ENCODE measurements around the gene GAMT.

Gene GAMT

DNA sequence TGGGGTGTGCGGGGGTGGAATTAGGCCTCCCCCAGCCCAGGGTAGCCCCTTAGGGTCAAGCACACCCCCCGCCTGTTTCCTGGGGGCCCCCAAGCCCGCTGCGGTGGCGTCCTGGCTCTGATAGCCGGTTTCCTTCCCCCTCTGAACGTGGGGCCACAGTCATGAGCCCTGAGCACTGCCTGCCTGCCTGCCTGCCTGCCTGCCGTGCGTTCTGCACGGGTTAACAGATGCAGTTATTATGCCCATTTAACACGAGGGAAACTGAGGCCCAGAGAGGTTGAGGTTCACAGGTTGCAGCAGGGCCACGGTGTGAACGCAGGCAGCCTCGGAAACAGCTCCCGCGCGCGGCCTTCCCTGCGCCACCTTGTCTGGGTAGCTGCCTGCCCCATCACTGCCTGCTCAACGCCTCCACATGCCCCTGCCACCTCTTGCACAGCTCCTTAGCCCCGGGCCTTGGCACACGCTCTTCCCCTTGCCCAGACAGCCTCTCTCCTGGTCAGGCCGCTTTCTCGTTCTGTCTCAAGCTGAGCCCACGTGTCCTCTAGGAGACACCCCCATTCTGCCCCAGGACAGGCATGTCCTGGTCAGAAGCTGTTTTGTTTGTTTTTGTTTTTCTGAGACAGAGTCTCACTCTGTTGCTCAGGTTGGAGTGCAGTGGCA is 1.2 kb upstream of the GAMT start:
- Histone ChIP-seq H3K27ac (ENCODE audit: low read length) (no peak overlapping the region), H3K27me3 (ENCODE audit: control insufficient read depth, insufficient read depth, low read length) (peaks cover 10% of the 10 kb centered on the region), H3K4me1 (ENCODE audit: control insufficient read depth, low read depth, low read length) (peaks cover 4% of the 10 kb centered on the region), H3K4me3 (ENCODE audit: low read length) (no peak overlapping the region), H3K9ac (ENCODE audit: low read length) (no peak overlapping the region), H3K9me3 (ENCODE audit: control insufficient read depth, low read depth, low read length) (no peaks in the 10 kb centered on the region), H3K36me3 (ENCODE audit: control insufficient read depth, low read depth, low read length) (no peaks in the 10 kb centered on the region)

DNA sequence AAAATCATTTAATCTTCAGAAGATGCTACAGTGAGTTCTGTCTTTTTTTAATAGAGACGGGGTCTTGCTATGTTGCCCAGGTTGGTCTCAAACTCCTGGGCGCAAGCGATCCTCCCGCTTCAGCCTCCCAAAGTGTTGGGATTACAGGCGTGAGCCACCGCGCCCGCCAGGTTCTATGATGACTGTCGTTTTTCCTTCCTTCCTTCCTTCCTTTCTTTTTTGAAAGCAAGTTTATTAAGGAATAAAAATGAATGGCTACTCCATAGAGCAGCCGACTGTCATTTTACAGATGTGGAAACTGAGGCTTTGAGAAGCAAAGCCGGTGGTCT is 511 bp upstream of the GAMT start:
- Histone ChIP-seq H3K9me3 (ENCODE audit: control insufficient read depth, low read depth, low read length) (no peaks in the 10 kb centered on the region), H3K27ac (ENCODE audit: low read length) (no peak overlapping the region), H3K9ac (ENCODE audit: low read length) (no peak overlapping the region), H3K27me3 (ENCODE audit: control insufficient read depth, insufficient read depth, low read length) (peaks cover 10% of the 10 kb centered on the region), H3K36me3 (ENCODE audit: control insufficient read depth, low read depth, low read length) (no peaks in the 10 kb centered on the region), H3K4me1 (ENCODE audit: control insufficient read depth, low read depth, low read length) (peaks cover 4% of the 10 kb centered on the region), H3K4me3 (ENCODE audit: low read length) (peak overlapping the region; percentile 28)

DNA sequence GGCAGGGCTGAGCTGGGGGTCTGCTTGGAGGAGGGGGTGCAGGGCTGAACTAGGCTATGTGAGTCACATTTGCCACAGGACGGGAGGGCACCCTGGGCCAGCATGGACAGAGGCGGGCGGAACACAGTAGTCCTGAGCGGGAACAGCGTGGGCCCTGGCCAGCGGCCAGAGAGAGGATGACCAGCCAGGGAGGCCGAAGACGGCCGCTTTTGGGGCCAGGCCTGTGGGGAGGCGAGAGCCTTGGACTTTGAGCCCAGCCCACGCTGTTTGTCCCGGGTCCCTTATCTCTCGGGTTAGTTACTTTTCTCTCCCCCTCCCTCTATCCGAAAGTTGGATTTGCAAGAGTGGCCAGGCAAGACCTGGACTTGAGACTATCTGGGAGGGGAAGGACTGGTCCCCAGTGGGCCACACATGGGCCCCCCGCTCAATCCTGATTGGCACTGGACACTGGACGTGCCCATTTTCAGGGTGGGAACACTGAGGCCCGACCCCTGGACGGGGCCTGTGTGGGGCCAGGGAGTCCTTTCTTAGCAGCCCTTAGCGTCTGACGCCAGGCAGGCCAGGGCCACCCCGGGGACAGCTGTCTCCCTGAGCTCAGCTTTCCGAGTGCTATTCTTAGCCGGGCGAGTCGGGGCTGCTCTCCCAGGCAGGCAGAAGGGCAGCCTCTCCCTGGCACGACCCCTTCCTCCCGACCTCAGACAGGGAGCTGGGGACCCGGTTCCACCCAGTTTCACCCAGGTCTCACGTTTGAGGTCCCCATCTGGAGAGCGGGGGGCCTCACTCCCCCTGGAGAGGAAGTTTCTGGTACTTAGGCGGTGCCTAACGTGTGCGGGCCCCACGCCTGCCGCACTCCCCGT is 833 bp downstream of the GAMT start:
- Histone ChIP-seq H3K4me3 (ENCODE audit: low read length) (peak overlapping the region; percentile 28), H3K27me3 (ENCODE audit: control insufficient read depth, insufficient read depth, low read length) (peaks cover 10% of the 10 kb centered on the region), H3K4me1 (ENCODE audit: control insufficient read depth, low read depth, low read length) (no peaks in the 10 kb centered on the region), H3K27ac (ENCODE audit: low read length) (no peak overlapping the region), H3K9ac (ENCODE audit: low read length) (no peak overlapping the region), H3K36me3 (ENCODE audit: control insufficient read depth, low read depth, low read length) (no peaks in the 10 kb centered on the region), H3K9me3 (ENCODE audit: control insufficient read depth, low read depth, low read length) (no peaks in the 10 kb centered on the region)

DNA sequence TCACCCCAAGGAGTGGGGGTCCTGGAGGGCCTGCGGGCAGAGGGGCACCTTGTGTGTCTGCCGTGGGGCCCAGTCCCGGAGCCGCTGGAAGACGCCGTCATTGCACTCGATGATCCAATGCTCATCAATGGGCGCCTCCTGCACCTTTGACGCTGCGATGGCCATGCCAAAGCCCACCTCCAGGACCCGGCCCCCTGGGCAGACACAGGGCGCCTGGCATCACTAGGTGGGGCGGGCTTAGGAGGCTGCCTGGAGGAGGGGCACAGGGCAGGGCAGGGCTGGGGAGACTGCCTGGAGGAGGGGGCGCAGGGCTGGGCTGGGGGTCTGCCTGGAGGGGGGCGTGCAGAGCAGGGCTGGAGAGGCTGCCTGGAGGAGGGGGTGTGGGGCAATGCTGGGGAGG is 1.6 kb downstream of the GAMT start:
- Histone ChIP-seq H3K27ac (ENCODE audit: low read length) (no peak overlapping the region), H3K9ac (ENCODE audit: low read length) (no peak overlapping the region), H3K4me1 (ENCODE audit: control insufficient read depth, low read depth, low read length) (no peaks in the 10 kb centered on the region), H3K27me3 (ENCODE audit: control insufficient read depth, insufficient read depth, low read length) (peaks cover 10% of the 10 kb centered on the region), H3K4me3 (ENCODE audit: low read length) (no peak overlapping the region), H3K9me3 (ENCODE audit: control insufficient read depth, low read depth, low read length) (no peaks in the 10 kb centered on the region), H3K36me3 (ENCODE audit: control insufficient read depth, low read depth, low read length) (no peaks in the 10 kb centered on the region)

DNA sequence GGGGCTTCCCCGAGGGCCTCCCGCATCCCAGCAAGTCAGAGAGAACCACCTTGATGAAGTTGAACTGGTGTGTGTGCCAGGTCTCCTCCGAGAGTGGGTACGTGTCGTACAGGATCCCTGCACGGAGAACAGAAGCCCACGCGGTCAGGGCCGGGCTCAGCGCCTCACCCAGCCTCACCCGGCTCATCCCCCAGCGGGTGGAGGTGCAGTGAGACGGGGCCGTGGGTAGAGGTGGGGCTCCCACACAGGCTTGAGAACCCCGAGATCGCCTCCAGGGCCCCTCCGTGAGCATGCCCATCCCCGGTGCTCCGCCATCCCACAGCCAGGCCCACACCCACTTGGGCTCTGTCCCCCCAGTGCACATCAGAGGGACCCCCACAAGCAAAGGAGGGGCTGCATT is 2.3 kb downstream of the GAMT start:
- Histone ChIP-seq H3K9ac (ENCODE audit: low read length) (no peak overlapping the region), H3K4me3 (ENCODE audit: low read length) (no peak overlapping the region), H3K9me3 (ENCODE audit: control insufficient read depth, low read depth, low read length) (no peaks in the 10 kb centered on the region), H3K4me1 (ENCODE audit: control insufficient read depth, low read depth, low read length) (no peaks in the 10 kb centered on the region), H3K36me3 (ENCODE audit: control insufficient read depth, low read depth, low read length) (no peaks in the 10 kb centered on the region), H3K27me3 (ENCODE audit: control insufficient read depth, insufficient read depth, low read length) (peaks cover 10% of the 10 kb centered on the region), H3K27ac (ENCODE audit: low read length) (no peak overlapping the region)

DNA sequence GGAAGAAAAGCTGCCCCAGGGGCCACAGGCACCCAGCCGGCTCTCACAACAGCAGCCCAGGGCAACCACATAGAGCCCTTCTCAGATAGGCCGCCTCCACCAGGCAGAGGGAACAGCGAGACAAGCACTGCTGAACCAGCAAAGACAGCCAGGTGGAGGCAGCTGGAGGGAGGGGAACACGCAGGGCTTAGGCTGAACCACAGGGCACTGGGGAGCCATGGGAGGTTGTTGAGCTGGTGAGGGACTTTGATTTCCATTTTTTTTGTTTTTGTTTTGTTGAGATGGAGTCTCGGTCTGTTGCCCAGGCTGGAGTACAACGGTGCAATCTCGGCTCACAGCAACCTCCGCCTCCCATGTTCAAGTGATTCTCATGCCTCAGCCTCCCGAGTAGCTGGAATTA is 3.5 kb downstream of the GAMT start:
- Histone ChIP-seq H3K9me3 (ENCODE audit: control insufficient read depth, low read depth, low read length) (no peaks in the 10 kb centered on the region), H3K27ac (ENCODE audit: low read length) (no peak overlapping the region), H3K9ac (ENCODE audit: low read length) (no peak overlapping the region), H3K4me1 (ENCODE audit: control insufficient read depth, low read depth, low read length) (no peaks in the 10 kb centered on the region), H3K36me3 (ENCODE audit: control insufficient read depth, low read depth, low read length) (peaks cover 5% of the 10 kb centered on the region), H3K4me3 (ENCODE audit: low read length) (no peak overlapping the region), H3K27me3 (ENCODE audit: control insufficient read depth, insufficient read depth, low read length) (peaks cover 10% of the 10 kb centered on the region)

DNA sequence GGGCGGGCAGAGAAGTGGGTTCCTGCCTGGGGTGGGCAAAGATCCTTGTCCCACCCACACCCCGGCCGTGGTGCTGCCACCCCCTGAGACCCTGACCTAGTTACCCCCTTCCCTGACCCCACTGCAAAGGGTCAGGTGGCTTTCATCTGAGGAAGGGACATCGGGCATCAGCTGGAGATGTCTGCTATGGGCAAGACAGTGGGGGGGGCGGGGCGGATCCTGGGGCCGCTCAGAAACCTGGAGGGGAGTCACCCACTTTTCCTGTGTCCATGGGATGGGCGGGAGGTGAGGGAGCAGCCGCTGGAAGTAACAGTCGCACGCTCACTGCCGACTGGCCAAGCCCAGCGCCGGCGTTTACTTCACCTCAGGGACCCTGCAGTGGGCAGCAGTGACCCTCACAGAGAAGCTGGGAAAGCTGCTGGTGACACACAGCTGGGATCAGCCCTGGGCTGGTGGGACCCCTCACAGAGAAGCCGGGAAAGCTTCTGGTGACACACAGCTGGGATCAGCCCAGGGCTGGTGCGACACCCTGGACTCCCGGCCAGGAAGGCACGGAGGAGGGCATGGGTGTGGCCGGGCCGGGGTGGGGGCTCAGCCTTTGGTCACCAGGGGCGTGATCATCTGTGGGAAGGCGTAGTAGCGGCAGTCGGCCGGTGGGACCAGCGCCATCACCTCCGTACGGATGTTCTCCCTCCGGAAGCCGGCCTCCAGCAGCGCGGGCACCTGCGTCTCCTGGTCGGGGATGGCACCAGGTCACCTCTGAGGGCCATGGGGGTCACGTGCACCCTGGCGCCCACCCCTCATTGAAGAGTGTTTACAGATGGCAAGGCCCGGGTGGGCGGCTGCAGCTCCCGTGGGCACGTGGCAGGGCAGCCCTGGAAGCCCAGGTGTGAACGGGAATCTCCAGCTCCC is 4.3 kb downstream of the GAMT start:
- H3K9ac ChIP-seq (ENCODE audit: low read length) = no peak overlapping the region
- H3K4me1 ChIP-seq (ENCODE audit: control insufficient read depth, low read depth, low read length) = no peaks in the 10 kb centered on the region
- H3K27me3 ChIP-seq (ENCODE audit: control insufficient read depth, insufficient read depth, low read length) = peaks cover 10% of the 10 kb centered on the region
- H3K27ac ChIP-seq (ENCODE audit: low read length) = no peak overlapping the region
- no peaks in the 10 kb centered on the region for H3K9me3 ChIP-seq (ENCODE audit: control insufficient read depth, low read depth, low read length)
- H3K4me3 ChIP-seq (ENCODE audit: low read length) = no peak overlapping the region
- peaks cover 10% of the 10 kb centered on the region for H3K36me3 ChIP-seq (ENCODE audit: control insufficient read depth, low read depth, low read length)

DNA sequence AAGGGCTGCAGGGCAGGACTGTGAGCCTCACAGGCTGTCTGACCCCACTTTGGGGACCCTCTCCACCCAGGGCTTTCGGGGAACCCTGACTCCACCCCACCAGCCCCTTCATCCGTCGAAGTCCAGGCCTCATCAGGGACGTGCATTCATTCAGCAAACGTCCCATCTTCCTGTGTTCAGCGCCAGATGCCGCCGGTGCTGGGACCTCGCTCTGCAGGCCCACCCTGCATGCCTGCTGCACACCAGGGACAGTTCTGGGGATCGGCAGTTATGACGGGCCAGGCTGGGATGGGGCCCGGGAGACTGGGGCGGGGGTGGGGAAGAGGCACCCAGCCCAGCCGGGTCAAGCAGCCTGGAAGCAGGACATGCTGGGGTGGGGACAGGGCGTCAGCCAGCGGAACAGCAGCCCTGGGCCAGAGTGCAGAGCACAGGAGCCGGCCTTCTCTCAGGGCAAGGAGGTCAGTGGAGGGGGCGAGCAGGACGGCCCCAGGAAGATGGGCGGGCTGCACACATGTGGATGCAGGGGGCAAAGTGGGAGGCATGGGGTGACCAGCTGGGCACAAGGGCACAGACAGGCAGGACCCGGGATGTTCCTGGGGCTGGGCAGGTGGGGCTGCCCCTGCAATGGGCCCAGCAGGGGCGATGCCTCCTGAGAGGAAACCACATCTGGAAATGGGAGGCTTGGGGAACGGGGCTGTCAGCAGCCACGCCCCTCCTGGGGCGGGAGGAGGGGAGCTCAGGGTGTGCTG is 5.1 kb downstream of the GAMT start:
- Histone ChIP-seq H3K9ac (ENCODE audit: low read length) (no peak overlapping the region), H3K4me1 (ENCODE audit: control insufficient read depth, low read depth, low read length) (no peaks in the 10 kb centered on the region), H3K4me3 (ENCODE audit: low read length) (no peak overlapping the region), H3K36me3 (ENCODE audit: control insufficient read depth, low read depth, low read length) (peaks cover 10% of the 10 kb centered on the region), H3K27me3 (ENCODE audit: control insufficient read depth, insufficient read depth, low read length) (peaks cover 6% of the 10 kb centered on the region), H3K9me3 (ENCODE audit: control insufficient read depth, low read depth, low read length) (no peaks in the 10 kb centered on the region), H3K27ac (ENCODE audit: low read length) (no peak overlapping the region)

DNA sequence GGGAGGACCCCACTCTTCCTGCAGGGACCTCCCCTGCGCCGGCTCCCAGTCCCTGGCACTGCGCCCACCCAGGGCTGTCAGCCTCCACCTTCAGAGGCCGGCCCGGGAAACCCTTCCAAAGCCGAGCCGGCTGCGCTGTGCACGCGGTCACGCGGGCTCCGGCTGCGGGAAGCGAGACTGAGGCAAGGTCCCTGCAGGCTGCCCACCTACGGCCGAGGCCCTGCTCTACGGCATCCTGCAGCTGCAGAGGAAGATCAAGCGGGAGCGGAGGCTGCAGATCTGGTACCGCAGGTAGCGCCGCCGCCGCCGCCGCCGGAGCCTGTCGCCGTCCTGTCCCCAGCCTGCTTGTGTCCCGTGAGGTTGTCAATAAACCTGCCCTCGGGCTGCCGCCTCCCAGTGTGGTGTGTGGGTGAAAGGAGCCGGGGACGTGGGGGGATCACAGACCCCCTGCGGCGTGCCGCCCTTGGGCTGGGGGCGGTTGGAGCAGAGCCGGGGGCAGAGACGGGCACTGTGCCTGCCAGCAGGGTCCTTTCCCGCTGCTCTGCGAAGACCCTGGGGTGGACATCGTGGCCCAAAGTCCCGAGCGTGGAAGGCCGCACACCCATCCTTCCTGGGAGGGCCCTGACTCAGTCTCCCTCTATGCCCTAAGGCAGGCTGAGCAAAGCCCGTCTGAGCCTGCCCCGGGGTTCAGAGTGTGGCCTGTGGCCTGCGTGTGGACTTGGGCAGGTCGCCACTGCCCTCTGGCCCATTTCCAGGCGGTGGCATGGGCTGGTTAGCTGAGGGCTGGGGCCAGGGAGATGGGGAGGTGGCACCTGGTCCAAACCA is 5.9 kb downstream of the GAMT start:
- Histone ChIP-seq H3K27ac (ENCODE audit: low read length) (no peak overlapping the region), H3K4me3 (ENCODE audit: low read length) (no peak overlapping the region), H3K4me1 (ENCODE audit: control insufficient read depth, low read depth, low read length) (no peaks in the 10 kb centered on the region), H3K9ac (ENCODE audit: low read length) (no peak overlapping the region), H3K9me3 (ENCODE audit: control insufficient read depth, low read depth, low read length) (no peaks in the 10 kb centered on the region), H3K27me3 (ENCODE audit: control insufficient read depth, insufficient read depth, low read length) (peaks cover under 1% of the 10 kb centered on the region), H3K36me3 (ENCODE audit: control insufficient read depth, low read depth, low read length) (peaks cover 10% of the 10 kb centered on the region)

DNA sequence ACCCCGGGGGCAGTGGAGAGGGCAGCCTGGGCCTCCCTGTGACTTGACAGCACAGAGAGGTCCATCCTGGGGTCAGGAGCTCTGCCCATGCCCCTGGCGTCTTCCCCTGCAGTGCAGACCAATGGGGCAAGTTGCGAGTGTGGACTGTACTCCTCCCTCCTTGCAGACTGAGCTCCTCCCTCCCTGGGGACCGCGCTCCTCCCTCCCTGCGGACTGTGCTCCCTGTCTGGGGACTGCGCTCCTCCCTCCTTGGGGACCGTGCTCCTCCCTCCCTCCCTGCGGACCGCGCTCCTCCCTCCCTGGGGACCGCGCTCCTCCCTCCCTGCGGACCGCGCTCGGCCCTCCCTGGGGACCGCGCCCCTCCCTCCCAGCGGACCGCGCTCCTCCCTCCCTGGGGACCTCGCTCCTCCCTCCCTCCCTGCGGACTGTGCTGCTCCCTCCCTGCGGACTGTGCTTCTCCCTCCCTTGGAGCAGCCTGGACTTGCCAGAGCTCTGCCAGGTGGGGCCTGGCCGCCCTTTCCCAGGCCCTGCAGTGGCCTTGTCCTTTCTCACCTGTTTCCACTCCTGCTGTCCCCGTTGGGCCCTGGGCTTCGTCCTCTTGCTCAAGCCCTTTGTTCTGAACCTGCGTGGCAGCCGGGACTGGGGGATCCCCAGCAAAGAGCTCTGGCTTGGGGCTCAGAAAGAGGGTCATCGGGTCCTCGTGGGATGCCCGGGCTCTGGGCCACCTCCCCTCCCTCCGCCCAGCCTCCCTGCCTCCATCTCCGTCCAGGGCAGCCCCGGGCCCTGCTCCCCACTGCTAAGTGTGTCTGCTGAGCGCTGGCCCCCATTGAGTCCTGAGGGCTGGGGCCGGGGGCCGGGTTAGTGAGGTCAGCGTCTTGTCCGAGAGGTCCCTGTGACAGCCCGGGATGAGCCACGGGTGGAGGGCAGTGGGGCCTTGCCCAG is 6.8 kb downstream of the GAMT start:
- Histone ChIP-seq H3K4me1 (ENCODE audit: control insufficient read depth, low read depth, low read length) (no peaks in the 10 kb centered on the region), H3K9ac (ENCODE audit: low read length) (no peak overlapping the region), H3K27me3 (ENCODE audit: control insufficient read depth, insufficient read depth, low read length) (no peaks in the 10 kb centered on the region), H3K36me3 (ENCODE audit: control insufficient read depth, low read depth, low read length) (peaks cover 10% of the 10 kb centered on the region), H3K9me3 (ENCODE audit: control insufficient read depth, low read depth, low read length) (no peaks in the 10 kb centered on the region), H3K4me3 (ENCODE audit: low read length) (no peak overlapping the region), H3K27ac (ENCODE audit: low read length) (no peak overlapping the region)
